WTC11 (cell line): ENCODE data around the gene PDLIM1. TPM values are rescaled to one million over a fixed set of nuclear protein-coding genes. Genes with fewer than 3 reads are reported as not detected.

ENCODE experiments used
- ATAC-seq: fragments of 200-7000 bp; cut with Tn5 transposase; 2 replicates; pipeline ENCODE4 v1.10.0; 2021; ENCODE audit warnings: mild to moderate bottlenecking, moderate library complexity
- CTCF ChIA-PET: fragments of 300-600 bp; sonication (Branson Sonifier 250); formaldehyde crosslinking; loops from one replicate; lab custom pipeline; 2021; ENCODE audit warnings: antibody characterized with exemption; lab: Charles Lee
- POLR2A ChIA-PET: fragments of 350-600 bp; sonication (Branson Sonifier 250); formaldehyde crosslinking; loops from one replicate; lab custom pipeline; 2021; ENCODE audit warnings: antibody characterized with exemption; lab: Charles Lee
- DNase-seq: peaks from one replicate; pipeline ENCODE4 v3.0.0; 2021; ENCODE audit warnings: low spot score
- H3K27ac Mint-ChIP-seq: 2 replicates; pipeline ENCODE4 v1.8.0; 2021; ENCODE audit warnings: mixed read lengths
- H3K27me3 Mint-ChIP-seq: 2 replicates; pipeline ENCODE4 v1.8.0; 2021; ENCODE audit warnings: low read depth, mild to moderate bottlenecking, moderate library complexity, mixed read lengths
- H3K36me3 Mint-ChIP-seq: 2 replicates; pipeline ENCODE4 v1.8.0; 2021; ENCODE audit warnings: mixed read lengths
- H3K4me1 Mint-ChIP-seq: 2 replicates; pipeline ENCODE4 v1.8.0; 2022; ENCODE audit warnings: mixed read lengths
- H3K4me3 Mint-ChIP-seq: 2 replicates; pipeline ENCODE4 v1.8.0; 2021; ENCODE audit warnings: mild to moderate bottlenecking, moderate library complexity, mixed read lengths
- H3K9me3 Mint-ChIP-seq: 2 replicates; pipeline ENCODE4 v1.8.0; 2021; ENCODE audit warnings: mixed read lengths
- AFF4 ChIP-seq: sonication (generic); formaldehyde crosslinking; IDR thresholded peaks from 2 replicates; pipeline ENCODE4 v1.8.1; 2023; ENCODE audit warnings: mild to moderate bottlenecking, missing genetic modification reagents, borderline replicate concordance
- ARID4B ChIP-seq: sonication (generic); formaldehyde crosslinking; IDR thresholded peaks from 2 replicates; pipeline ENCODE4 v1.8.0; 2023; ENCODE audit warnings: missing genetic modification reagents, mild to moderate bottlenecking, borderline replicate concordance
- CTCF ChIP-seq: fragments of 200-600 bp; IDR thresholded peaks from 2 replicates; pipeline ENCODE4 v1.8.0; 2022; ENCODE audit warnings: antibody characterized with exemption
- EMX1 ChIP-seq: fragments of 250-450 bp; sonication (Bioruptor Pico); IDR thresholded peaks from 2 replicates; pipeline ENCODE4 v1.8.0; 2021; ENCODE audit warnings: mild to moderate bottlenecking
- ESRRA ChIP-seq: sonication (generic); formaldehyde crosslinking; IDR thresholded peaks from 2 replicates; pipeline ENCODE4 v1.8.1; 2022; ENCODE audit warnings: mild to moderate bottlenecking, missing genetic modification reagents, borderline replicate concordance
- FOXP1 ChIP-seq: sonication (generic); formaldehyde crosslinking; IDR thresholded peaks from 2 replicates; pipeline ENCODE4 v1.8.0; 2022; ENCODE audit warnings: missing genetic modification reagents, mild to moderate bottlenecking, moderate library complexity, borderline replicate concordance
- GABPB1 ChIP-seq: sonication (generic); formaldehyde crosslinking; IDR thresholded peaks from 2 replicates; pipeline ENCODE4 v1.8.1; 2023; ENCODE audit warnings: mild to moderate bottlenecking, missing genetic modification reagents
- OVOL2 ChIP-seq: fragments of 250-450 bp; sonication (Bioruptor Pico); IDR thresholded peaks from 2 replicates; pipeline ENCODE4 v1.9.0; 2021; ENCODE audit warnings: mild to moderate bottlenecking, borderline replicate concordance
- TCF7 ChIP-seq: sonication (generic); formaldehyde crosslinking; IDR thresholded peaks from 2 replicates; pipeline ENCODE4 v1.8.0; 2022; ENCODE audit warnings: mild to moderate bottlenecking, low read depth, missing genetic modification reagents, moderate library complexity
- TEAD1 ChIP-seq: sonication (generic); formaldehyde crosslinking; IDR thresholded peaks from 2 replicates; pipeline ENCODE4 v1.8.0; 2022; ENCODE audit warnings: mild to moderate bottlenecking, missing genetic modification reagents
- ZNF121 ChIP-seq: sonication (generic); formaldehyde crosslinking; IDR thresholded peaks from 2 replicates; pipeline ENCODE4 v1.8.0; 2023; ENCODE audit warnings: missing genetic modification reagents
- ZNF263 ChIP-seq: sonication (generic); formaldehyde crosslinking; IDR thresholded peaks from 2 replicates; pipeline ENCODE4 v1.8.1; 2022; ENCODE audit warnings: low read depth, mild to moderate bottlenecking, moderate library complexity, missing genetic modification reagents
- ZNF416 ChIP-seq: fragments of 250-450 bp; sonication (Bioruptor Pico); IDR thresholded peaks from 2 replicates; pipeline ENCODE4 v1.9.0; 2021; ENCODE audit warnings: mild to moderate bottlenecking, inconsistent platforms
- ZNF671 ChIP-seq: fragments of 250-450 bp; sonication (Bioruptor Pico); IDR thresholded peaks from 2 replicates; pipeline ENCODE4 v1.8.0; 2021; ENCODE audit warnings: mild to moderate bottlenecking
- total RNA-seq: library from RNA; stranded (reverse); gene quantifications from 3 replicates; pipeline ENCODE4 v1.2.3, GENCODE V29; 2021
- TF ChIP-seq, protein P1 (sequence below): sonication (generic); formaldehyde crosslinking; IDR thresholded peaks from 2 replicates; pipeline ENCODE4 v1.8.1; 2022; ENCODE audit warnings: low read depth, mild to moderate bottlenecking, moderate library complexity, missing genetic modification reagents, borderline replicate concordance
- TF ChIP-seq, protein P2 (sequence below): sonication (generic); formaldehyde crosslinking; IDR thresholded peaks from 2 replicates; pipeline ENCODE4 v1.8.0; 2022; ENCODE audit warnings: mild to moderate bottlenecking, missing genetic modification reagents
- TF ChIP-seq, protein P3 (sequence below): sonication (generic); formaldehyde crosslinking; IDR thresholded peaks from 2 replicates; pipeline ENCODE4 v1.8.1; 2022; ENCODE audit warnings: mild to moderate bottlenecking, moderate library complexity, missing genetic modification reagents

PDLIM1 gene
- total RNA-seq, 1 experiment from 2014 or later: 223 TPM

- Mint-ChIP-seq H3K9me3 (no peaks in the 10 kb centered on the region), H3K4me3 (no peak overlapping the region), H3K27me3 (no peaks in the 10 kb centered on the region), H3K36me3 (peaks cover 13% of the 10 kb centered on the region), H3K4me1 (peaks cover 9% of the 10 kb centered on the region; the same call in 1 of the 2 replicates), H3K27ac (no peak overlapping the region)
- ChIA-PET POLR2A (interaction anchor here (0.5 kb wide), 1 partner anchor 78 kb away, joined by 3 read pairs; no protein-coding TSS in a partner anchor), CTCF (interaction anchor here (0.6 kb wide), 1 partner anchor 87 kb away, joined by 3 read pairs; no protein-coding TSS in a partner anchor)
- ATAC-seq (no peak), DNase-seq (no peak)
- TF ChIP-seq ZNF416: no peak
- no peak for TF ChIP-seq TEAD1 (CRISPR knock-in tag)
- no peak for TF ChIP-seq ZNF671 (CRISPR knock-in tag)
- TF ChIP-seq FOXP1 (CRISPR knock-in tag): no peak
Measured at GRCh38 chr10:95321554-95322301, 30.9 kb upstream of the PDLIM1 start.

- ChIA-PET POLR2A (no interaction called here), CTCF (no interaction called here)
- no peaks in the 10 kb centered on the region for H3K27me3 Mint-ChIP-seq
- TF ChIP-seq, protein P1, sequence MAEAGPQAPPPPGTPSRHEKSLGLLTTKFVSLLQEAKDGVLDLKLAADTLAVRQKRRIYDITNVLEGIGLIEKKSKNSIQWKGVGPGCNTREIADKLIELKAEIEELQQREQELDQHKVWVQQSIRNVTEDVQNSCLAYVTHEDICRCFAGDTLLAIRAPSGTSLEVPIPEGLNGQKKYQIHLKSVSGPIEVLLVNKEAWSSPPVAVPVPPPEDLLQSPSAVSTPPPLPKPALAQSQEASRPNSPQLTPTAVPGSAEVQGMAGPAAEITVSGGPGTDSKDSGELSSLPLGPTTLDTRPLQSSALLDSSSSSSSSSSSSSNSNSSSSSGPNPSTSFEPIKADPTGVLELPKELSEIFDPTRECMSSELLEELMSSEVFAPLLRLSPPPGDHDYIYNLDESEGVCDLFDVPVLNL (CRISPR knock-in tag): no peak
- TF ChIP-seq CTCF (no peak), EMX1 (CRISPR knock-in tag) (no peak), TCF7 (CRISPR knock-in tag) (no peak), ZNF121 (no peak)
- peaks cover 13% of the 10 kb centered on the region for H3K36me3 Mint-ChIP-seq
- H3K4me1 Mint-ChIP-seq: peaks cover 17% of the 10 kb centered on the region
- H3K27ac Mint-ChIP-seq: no peak overlapping the region
- no peak overlapping the region for H3K4me3 Mint-ChIP-seq
- DNase-seq (no peak), ATAC-seq (no peak)
- no peaks in the 10 kb centered on the region for H3K9me3 Mint-ChIP-seq
Measured at GRCh38 chr10:95319239-95319638, 28.4 kb upstream of the PDLIM1 start.

GRCh38 chr10:95315509-95315908 is 24.7 kb upstream of the PDLIM1 start:
- peaks cover 3% of the 10 kb centered on the region; the same call in 1 of the 2 replicates for H3K36me3 Mint-ChIP-seq
- ChIA-PET CTCF (no interaction called here), POLR2A (interaction anchor here (1.5 kb wide), 1 partner anchor 8 kb away, joined by 3 read pairs; no protein-coding TSS in a partner anchor)
- H3K4me1 Mint-ChIP-seq: peaks cover 50% of the 10 kb centered on the region
- DNase-seq (no peak), ATAC-seq (no peak)
- H3K27me3 Mint-ChIP-seq: no peaks in the 10 kb centered on the region
- no peak overlapping the region for H3K4me3 Mint-ChIP-seq
- H3K9me3 Mint-ChIP-seq: no peaks in the 10 kb centered on the region
- H3K27ac Mint-ChIP-seq: no peak overlapping the region
- TF ChIP-seq, protein P2, sequence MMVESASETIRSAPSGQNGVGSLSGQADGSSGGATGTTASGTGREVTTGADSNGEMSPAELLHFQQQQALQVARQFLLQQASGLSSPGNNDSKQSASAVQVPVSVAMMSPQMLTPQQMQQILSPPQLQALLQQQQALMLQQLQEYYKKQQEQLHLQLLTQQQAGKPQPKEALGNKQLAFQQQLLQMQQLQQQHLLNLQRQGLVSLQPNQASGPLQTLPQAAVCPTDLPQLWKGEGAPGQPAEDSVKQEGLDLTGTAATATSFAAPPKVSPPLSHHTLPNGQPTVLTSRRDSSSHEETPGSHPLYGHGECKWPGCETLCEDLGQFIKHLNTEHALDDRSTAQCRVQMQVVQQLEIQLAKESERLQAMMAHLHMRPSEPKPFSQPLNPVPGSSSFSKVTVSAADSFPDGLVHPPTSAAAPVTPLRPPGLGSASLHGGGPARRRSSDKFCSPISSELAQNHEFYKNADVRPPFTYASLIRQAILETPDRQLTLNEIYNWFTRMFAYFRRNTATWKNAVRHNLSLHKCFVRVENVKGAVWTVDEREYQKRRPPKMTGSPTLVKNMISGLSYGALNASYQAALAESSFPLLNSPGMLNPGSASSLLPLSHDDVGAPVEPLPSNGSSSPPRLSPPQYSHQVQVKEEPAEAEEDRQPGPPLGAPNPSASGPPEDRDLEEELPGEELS (CRISPR knock-in tag): no peak
- TF ChIP-seq, protein P3, sequence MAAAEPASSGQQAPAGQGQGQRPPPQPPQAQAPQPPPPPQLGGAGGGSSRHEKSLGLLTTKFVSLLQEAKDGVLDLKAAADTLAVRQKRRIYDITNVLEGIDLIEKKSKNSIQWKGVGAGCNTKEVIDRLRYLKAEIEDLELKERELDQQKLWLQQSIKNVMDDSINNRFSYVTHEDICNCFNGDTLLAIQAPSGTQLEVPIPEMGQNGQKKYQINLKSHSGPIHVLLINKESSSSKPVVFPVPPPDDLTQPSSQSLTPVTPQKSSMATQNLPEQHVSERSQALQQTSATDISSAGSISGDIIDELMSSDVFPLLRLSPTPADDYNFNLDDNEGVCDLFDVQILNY (CRISPR knock-in tag): no peak
- TF ChIP-seq ZNF263 (CRISPR knock-in tag) (no peak), GABPB1 (CRISPR knock-in tag) (no peak), AFF4 (CRISPR knock-in tag) (no peak), ESRRA (CRISPR knock-in tag) (no peak), ARID4B (CRISPR knock-in tag) (no peak), OVOL2 (CRISPR knock-in tag) (no peak)
